K562 (cell line): ENCODE results near the gene ZBTB16. TPM values are rescaled to one million over a fixed set of nuclear protein-coding genes. Genes with fewer than 3 reads are reported as not detected.

ENCODE experiments used
- ADNP ChIP-seq: fragments of 200-800 bp; sonication (Bioruptor generic); IDR thresholded peaks from 2 replicates; pipeline ENCODE4 v1.6.1; 2016; ENCODE audit warnings: missing genetic modification characterization, missing compliant biosample characterization
- BCL6 ChIP-seq: fragments of 250-450 bp; sonication (Bioruptor Pico); IDR thresholded peaks from 2 replicates; pipeline ENCODE4 v1.4.0; 2020
- BCOR ChIP-seq: fragments of 450-650 bp; IDR thresholded peaks from 2 replicates; pipeline ENCODE4 v1.6.1; 2016
- BRCA1 ChIP-seq, 2 experiments: fragments of 450-650 bp in 1 of 2; sonication (generic) in 1 of 2; formaldehyde crosslinking in 1 of 2; IDR thresholded peaks; 2 replicates each; pipeline versions ENCODE4 v1.5.0 to v1.6.1; 2017 to 2020; ENCODE audit warnings: mild to moderate bottlenecking in 1 of 2, missing genetic modification reagents in 1 of 2
- CHD4 ChIP-seq: fragments of 200-600 bp; sonication (generic); IDR thresholded peaks from 3 replicates; pipeline ENCODE4 v1.6.1; 2012; ENCODE audit warnings: low read depth, mild to moderate bottlenecking, mixed read lengths, low read length, inconsistent platforms; ENCODE audit not compliant: insufficient read depth, insufficient replicate concordance, poor library complexity, severe bottlenecking
- DDX20 ChIP-seq: fragments of 450-650 bp; IDR thresholded peaks from 2 replicates; pipeline ENCODE4 v1.6.1; 2016; ENCODE audit warnings: missing genetic modification characterization, low read depth, mild to moderate bottlenecking, missing compliant biosample characterization, moderate library complexity
- HMG20A ChIP-seq: fragments of 450-650 bp; formaldehyde crosslinking; conservative IDR thresholded peaks from 2 replicates; pipeline ENCODE4 v1.4.0; 2020; ENCODE audit warnings: mild to moderate bottlenecking, mixed read lengths
- KAT2B ChIP-seq: IDR thresholded peaks from one replicate; pipeline ENCODE4 v1.6.1; 2012; ENCODE audit warnings: low read depth, mild to moderate bottlenecking, control low read depth, inconsistent platforms, low read length, moderate library complexity
- KLF16 ChIP-seq: IDR thresholded peaks from 2 replicates; pipeline ENCODE4 v1.6.1; 2016; ENCODE audit warnings: antibody characterized with exemption
- RBFOX2 ChIP-seq: fragments of 200-400 bp; formaldehyde crosslinking; IDR thresholded peaks from 2 replicates; pipeline ENCODE4 v1.6.1; 2017; ENCODE audit warnings: low read depth, mild to moderate bottlenecking, low read length, moderate library complexity
- SMC3 ChIP-seq: conservative IDR thresholded peaks from 2 replicates; pipeline ENCODE4 v1.6.1; 2011; ENCODE audit warnings: low read depth, low read length, improper control_type of control experiment; ENCODE audit not compliant: insufficient read depth
- XRCC4 ChIP-seq: IDR thresholded peaks from one replicate; pipeline ENCODE4 v1.6.1; 2011; ENCODE audit not compliant: insufficient read depth, insufficient read length; ENCODE audit errors: extremely low read depth
- ZKSCAN8 ChIP-seq: fragments of 200-800 bp; sonication (Bioruptor generic); IDR thresholded peaks from 2 replicates; pipeline ENCODE4 v1.6.1; 2016; ENCODE audit warnings: missing genetic modification characterization, missing compliant biosample characterization
- ZNF384 ChIP-seq: IDR thresholded peaks from 2 replicates; pipeline ENCODE4 v1.6.1; 2012; ENCODE audit warnings: low read depth, low read length, improper control_type of control experiment
- ZNF445 ChIP-seq: fragments of 250-450 bp; sonication (Bioruptor Pico); IDR thresholded peaks from 2 replicates; pipeline ENCODE4 v1.4.0; 2020; ENCODE audit warnings: low read depth, mild to moderate bottlenecking, moderate library complexity
- ZNF507 ChIP-seq: conservative IDR thresholded peaks from 2 replicates; pipeline ENCODE4 v1.6.1; 2017; ENCODE audit warnings: missing genetic modification characterization, missing compliant biosample characterization
- ZNF586 ChIP-seq: fragments of 450-650 bp; formaldehyde crosslinking; conservative IDR thresholded peaks from 2 replicates; pipeline ENCODE4 v1.4.0; 2020; ENCODE audit warnings: mild to moderate bottlenecking, moderate library complexity
- ZNF644 ChIP-seq: fragments of 200-800 bp; sonication (Bioruptor generic); IDR thresholded peaks from 2 replicates; pipeline ENCODE4 v1.6.1; 2016; ENCODE audit warnings: low read depth, missing genetic modification characterization, missing compliant biosample characterization
- ZSCAN29 ChIP-seq: fragments of 450-650 bp; IDR thresholded peaks from 2 replicates; pipeline ENCODE4 v1.6.1; 2017
- polyA plus RNA-seq, 8 experiments: library from polyadenylated mRNA; depleted of rRNA in 4 of 8; stranded (reverse) in 5 of 8; unstranded in 3 of 8; fragments of >200 nt; fragmentation: Nextera tagmentation in 2 of 8; fragmentation: Illumina TruSeq in 1 of 8; extraction: Ambion mirVana in 2 of 8; extraction: Trizol in 1 of 8; gene quantifications; 2 replicates each; pipeline versions ENCODE4 v1.2.1 to v1.2.3, GENCODE V29; 2011 to 2014; ENCODE audit warnings: inconsistent platforms in 1 of 8, missing spikeins in 1 of 8
- total RNA-seq, 7 experiments: library from RNA; depleted of rRNA in 6 of 7; stranded (reverse); fragments of >200 nt in 6 of 7; fragmentation: Illumina TruSeq in 2 of 7; extraction: Trizol in 2 of 7; gene quantifications; 2 replicates each; pipeline versions ENCODE4 v1.2.1 to v1.2.3, GENCODE V29; 2011 to 2021; ENCODE audit warnings: low replicate concordance in 1 of 7
- TF ChIP-seq, protein P1 (sequence below): fragments of 450-650 bp; conservative IDR thresholded peaks from 2 replicates; pipeline ENCODE4 v1.6.1; 2016; ENCODE audit warnings: missing genetic modification characterization, low read depth, mild to moderate bottlenecking, control low read depth, missing compliant biosample characterization
- TF ChIP-seq, protein P2 (sequence below): sonication (generic); formaldehyde crosslinking; IDR thresholded peaks from 2 replicates; pipeline ENCODE4 v1.8.1; 2023; ENCODE audit warnings: mild to moderate bottlenecking, missing genetic modification reagents
- TF ChIP-seq, protein P3 (sequence below), 3 experiments: fragments of 200-800 bp in 1 of 3; sonication (Bioruptor generic) in 1 of 3; sonication (generic) in 1 of 3; formaldehyde crosslinking in 1 of 3; IDR thresholded peaks; 2 replicates each; pipeline versions ENCODE4 v1.6.1 to v1.8.0; 2016 to 2022; ENCODE audit warnings: mild to moderate bottlenecking in 2 of 3, missing compliant biosample characterization in 2 of 3, missing genetic modification characterization in 2 of 3, missing genetic modification reagents in 1 of 3
- TF ChIP-seq, protein P4 (sequence below): sonication (generic); formaldehyde crosslinking; IDR thresholded peaks from 2 replicates; pipeline ENCODE4 v1.9.0; 2022; ENCODE audit warnings: mild to moderate bottlenecking, missing genetic modification reagents

Gene ZBTB16
- total and polyA plus RNA-seq, 9 of the 15 experiments (the other 6 are each of a cell fraction or from before 2014, with no cell fraction given): 0.06 to 0.40 (median 0.24) TPM; not detected in 4

DNA sequence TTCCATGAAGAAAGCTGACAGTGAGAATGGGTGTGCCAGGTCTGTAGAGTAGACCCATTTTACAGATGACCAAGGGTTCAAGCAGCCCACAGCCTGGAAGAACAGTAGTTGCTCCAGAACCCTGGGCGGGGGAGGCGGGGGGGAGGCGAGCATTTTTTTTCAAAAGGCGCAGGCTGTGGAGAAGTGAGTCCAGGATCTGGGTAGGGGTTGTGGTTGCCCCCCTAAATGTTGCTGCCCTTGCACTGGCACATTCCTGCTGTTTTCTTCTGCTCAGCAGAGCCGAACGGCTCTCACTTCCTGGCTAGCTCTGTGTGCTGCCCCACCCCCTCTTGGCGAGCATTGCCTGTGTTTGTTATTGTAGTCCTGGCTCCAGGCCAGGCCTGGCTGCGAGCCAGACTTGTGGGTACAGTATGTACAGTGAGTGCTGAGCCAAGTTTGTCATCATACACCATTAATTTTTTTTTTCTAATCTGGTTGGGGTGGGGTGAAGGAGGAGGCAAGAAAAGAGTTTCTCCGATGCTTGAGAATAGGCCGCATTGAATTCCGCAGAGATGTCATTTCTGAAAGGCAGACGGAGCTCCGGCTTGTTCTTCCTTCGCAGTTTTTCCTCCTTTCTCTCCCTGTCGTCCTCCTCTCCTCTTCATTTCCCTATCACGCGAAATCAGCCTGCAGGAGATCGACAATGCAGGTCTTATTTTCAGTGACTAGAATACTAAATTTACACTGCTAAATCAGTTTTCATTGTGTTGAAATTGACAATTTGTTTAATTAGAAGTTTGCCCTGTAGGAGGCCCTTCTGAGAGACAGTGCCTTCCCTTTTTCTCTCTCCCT, 100.5 kb downstream of the ZBTB16 start (continued):
- TF ChIP-seq ZNF644 (tag) (no peak), DDX20 (tag) (no peak), ADNP (tag) (no peak), BRCA1 (IDR thresholded peaks at IDR 0.05) (no peak), BRCA1 (CRISPR knock-in tag; IDR thresholded peaks at IDR 0.05) (no peak), ZNF586 (no peak), BCL6 (CRISPR knock-in tag) (no peak), ZKSCAN8 (no peak), XRCC4 (no peak), KAT2B (no peak), RBFOX2 (peak; percentile 47), ZNF507 (tag) (no peak), SMC3 (no peak), ZNF445 (CRISPR knock-in tag) (no peak), HMG20A (CRISPR knock-in tag) (no peak), BCOR (peak; percentile 83), ZSCAN29 (no peak), CHD4 (peak; percentile 70), ZNF384 (peak; percentile 100), KLF16 (no peak)
- TF ChIP-seq, protein P1, sequence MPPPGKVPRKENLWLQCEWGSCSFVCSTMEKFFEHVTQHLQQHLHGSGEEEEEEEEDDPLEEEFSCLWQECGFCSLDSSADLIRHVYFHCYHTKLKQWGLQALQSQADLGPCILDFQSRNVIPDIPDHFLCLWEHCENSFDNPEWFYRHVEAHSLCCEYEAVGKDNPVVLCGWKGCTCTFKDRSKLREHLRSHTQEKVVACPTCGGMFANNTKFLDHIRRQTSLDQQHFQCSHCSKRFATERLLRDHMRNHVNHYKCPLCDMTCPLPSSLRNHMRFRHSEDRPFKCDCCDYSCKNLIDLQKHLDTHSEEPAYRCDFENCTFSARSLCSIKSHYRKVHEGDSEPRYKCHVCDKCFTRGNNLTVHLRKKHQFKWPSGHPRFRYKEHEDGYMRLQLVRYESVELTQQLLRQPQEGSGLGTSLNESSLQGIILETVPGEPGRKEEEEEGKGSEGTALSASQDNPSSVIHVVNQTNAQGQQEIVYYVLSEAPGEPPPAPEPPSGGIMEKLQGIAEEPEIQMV (tag): no peak
- TF ChIP-seq, protein P2, sequence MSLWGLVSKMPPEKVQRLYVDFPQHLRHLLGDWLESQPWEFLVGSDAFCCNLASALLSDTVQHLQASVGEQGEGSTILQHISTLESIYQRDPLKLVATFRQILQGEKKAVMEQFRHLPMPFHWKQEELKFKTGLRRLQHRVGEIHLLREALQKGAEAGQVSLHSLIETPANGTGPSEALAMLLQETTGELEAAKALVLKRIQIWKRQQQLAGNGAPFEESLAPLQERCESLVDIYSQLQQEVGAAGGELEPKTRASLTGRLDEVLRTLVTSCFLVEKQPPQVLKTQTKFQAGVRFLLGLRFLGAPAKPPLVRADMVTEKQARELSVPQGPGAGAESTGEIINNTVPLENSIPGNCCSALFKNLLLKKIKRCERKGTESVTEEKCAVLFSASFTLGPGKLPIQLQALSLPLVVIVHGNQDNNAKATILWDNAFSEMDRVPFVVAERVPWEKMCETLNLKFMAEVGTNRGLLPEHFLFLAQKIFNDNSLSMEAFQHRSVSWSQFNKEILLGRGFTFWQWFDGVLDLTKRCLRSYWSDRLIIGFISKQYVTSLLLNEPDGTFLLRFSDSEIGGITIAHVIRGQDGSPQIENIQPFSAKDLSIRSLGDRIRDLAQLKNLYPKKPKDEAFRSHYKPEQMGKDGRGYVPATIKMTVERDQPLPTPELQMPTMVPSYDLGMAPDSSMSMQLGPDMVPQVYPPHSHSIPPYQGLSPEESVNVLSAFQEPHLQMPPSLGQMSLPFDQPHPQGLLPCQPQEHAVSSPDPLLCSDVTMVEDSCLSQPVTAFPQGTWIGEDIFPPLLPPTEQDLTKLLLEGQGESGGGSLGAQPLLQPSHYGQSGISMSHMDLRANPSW: no peak
- TF ChIP-seq, protein P3, sequence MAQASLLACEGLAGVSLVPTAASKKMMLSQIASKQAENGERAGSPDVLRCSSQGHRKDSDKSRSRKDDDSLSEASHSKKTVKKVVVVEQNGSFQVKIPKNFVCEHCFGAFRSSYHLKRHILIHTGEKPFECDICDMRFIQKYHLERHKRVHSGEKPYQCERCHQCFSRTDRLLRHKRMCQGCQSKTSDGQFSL (CRISPR knock-in tag; IDR thresholded peaks at IDR 0.05): peak; percentile 83
- TF ChIP-seq, protein P3 (tag; IDR thresholded peaks at IDR 0.05): no peak
- TF ChIP-seq, protein P4, sequence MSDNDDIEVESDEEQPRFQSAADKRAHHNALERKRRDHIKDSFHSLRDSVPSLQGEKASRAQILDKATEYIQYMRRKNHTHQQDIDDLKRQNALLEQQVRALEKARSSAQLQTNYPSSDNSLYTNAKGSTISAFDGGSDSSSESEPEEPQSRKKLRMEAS: no peak
